ENCODE data around the gene SRF. TPM values are rescaled to one million over a fixed set of nuclear protein-coding genes. Genes with fewer than 3 reads are reported as not detected.

The SRF gene
- total and polyA plus RNA-seq, 4 donors, result 2.0 to 11.7 (median 7.1) TPM

- DNase-seq (ENCODE audit: low spot score), result no peak
- H3K27ac ChIP-seq (ENCODE audit: low read depth in 1 of 2, low read length in 2 of 2), result no peak overlapping the region
- H3K4me1 ChIP-seq (ENCODE audit: control insufficient read depth in 4 of 4, insufficient read depth in 4 of 4, low read length in 3 of 4), result no peaks in the 10 kb centered on the region
- TF ChIP-seq FOXA2 (IDR thresholded peaks at IDR 0.05), result no peak
- TF ChIP-seq REST (IDR thresholded peaks at IDR 0.05), result no peak
- no peak for TF ChIP-seq HNF4A (conservative IDR thresholded peaks at IDR 0.05)
- TF ChIP-seq GABPA (IDR thresholded peaks at IDR 0.05 in 1 of 2, conservative IDR thresholded peaks at IDR 0.05 in 1 of 2), result no peak
- no peak for TF ChIP-seq ZBTB33 (IDR thresholded peaks at IDR 0.05)
- no peak for TF ChIP-seq RAD21 (IDR thresholded peaks at IDR 0.05)
- TF ChIP-seq RXRA (IDR thresholded peaks at IDR 0.05), result no peak
- TF ChIP-seq FOXA1 (IDR thresholded peaks at IDR 0.05), result no peak
- no peak for TF ChIP-seq SP1 (IDR thresholded peaks at IDR 0.05)
- TF ChIP-seq ATF3 (IDR thresholded peaks at IDR 0.05), result no peak
- no peak for TF ChIP-seq CTCF (IDR thresholded peaks at IDR 0.05; ENCODE audit: low read depth, low read length, missing input control)
- no peak for TF ChIP-seq TAF1 (conservative IDR thresholded peaks at IDR 0.05)
- TF ChIP-seq YY1 (IDR thresholded peaks at IDR 0.05), result no peak
- no peak for TF ChIP-seq MAX (IDR thresholded peaks at IDR 0.05)
- TF ChIP-seq HNF4G (IDR thresholded peaks at IDR 0.05), result no peak
- no peak for TF ChIP-seq EGR1 (IDR thresholded peaks at IDR 0.05; ENCODE audit: low read depth in 2 of 2)
- no peak for TF ChIP-seq JUND (IDR thresholded peaks at IDR 0.05)
- no peak for TF ChIP-seq NR2F2 (IDR thresholded peaks at IDR 0.05)
- 97% methylated on average over 11 of the region's 11 CpGs for WGBS
- no peak overlapping the region for H3K9ac ChIP-seq (ENCODE audit: low read depth in 1 of 2, low read length in 2 of 2)
- no peaks in the 10 kb centered on the region for H3K9me3 ChIP-seq (ENCODE audit: control insufficient read depth in 4 of 4, low read length in 3 of 4)
- no peaks in the 10 kb centered on the region for H3K27me3 ChIP-seq (ENCODE audit: control insufficient read depth in 4 of 4, insufficient read depth in 4 of 4, low read length in 3 of 4)
- no peaks in the 10 kb centered on the region for H3K36me3 ChIP-seq (ENCODE audit: control insufficient read depth in 4 of 4, insufficient read depth in 3 of 4, low read depth in 1 of 4, low read length in 3 of 4)
- H3K4me3 ChIP-seq (ENCODE audit: low read depth in 1 of 3, low read length in 3 of 3), result no peak overlapping the region
These were observed 11.5 kb upstream of the SRF start for GRCh38 chr6:43159599-43159998.

Data from liver (tissue), 9 donors.